Effector memory CD4-positive, alpha-beta T cell (primary cell): ENCODE results near the gene DNAH7.

Experiments used
- DNase-seq, 3 donors: peaks; one replicate each; pipeline ENCODE4 v3.0.0-alpha.2; 2020
- H3K27ac ChIP-seq: 2 replicates; pipeline ENCODE4 v1.7.0; 2013; ENCODE audit warnings: mild to moderate bottlenecking, low read length, moderate library complexity; ENCODE audit not compliant: insufficient read depth, poor library complexity, severe bottlenecking
- H3K27me3 ChIP-seq: replicated peaks from 2 replicates; pipeline ENCODE4 v1.7.0; 2013; ENCODE audit warnings: mild to moderate bottlenecking, low read length; ENCODE audit not compliant: insufficient read depth, control insufficient read depth, poor library complexity, severe bottlenecking
- H3K36me3 ChIP-seq: 2 replicates; pipeline ENCODE4 v1.7.0; 2013; ENCODE audit warnings: mild to moderate bottlenecking, low read length, moderate library complexity; ENCODE audit not compliant: control insufficient read depth, insufficient read depth
- H3K4me1 ChIP-seq: 2 replicates; pipeline ENCODE4 v1.7.0; 2013; ENCODE audit warnings: low read length, mild to moderate bottlenecking; ENCODE audit not compliant: control insufficient read depth, insufficient read depth, poor library complexity, severe bottlenecking
- H3K4me3 ChIP-seq: 2 replicates; pipeline ENCODE4 v1.7.0; 2013; ENCODE audit warnings: low read length, low read depth, mild to moderate bottlenecking; ENCODE audit not compliant: insufficient read depth, poor library complexity, severe bottlenecking
- H3K9me3 ChIP-seq: 2 replicates; pipeline ENCODE4 v1.7.0; 2013; ENCODE audit warnings: mild to moderate bottlenecking, low read length, moderate library complexity; ENCODE audit not compliant: control insufficient read depth

The DNAH7 gene

GRCh38 chr2:195985741-195986140 is 82.9 kb downstream of the DNAH7 start:
- no peaks in the 10 kb centered on the region for H3K4me1 ChIP-seq

GRCh38 chr2:195984923-195985726 is 83.5 kb downstream of the DNAH7 start:
- Histone ChIP-seq H3K36me3 (no peaks in the 10 kb centered on the region), H3K27ac (no peak overlapping the region), H3K4me1 (no peaks in the 10 kb centered on the region), H3K9me3 (no peaks in the 10 kb centered on the region), H3K4me3 (no peak overlapping the region), H3K27me3 (no peaks in the 10 kb centered on the region)
- no peak for DNase-seq

More at GRCh38 chr2:195985741-195986140, 82.9 kb downstream of the DNAH7 start:
- Histone ChIP-seq H3K27me3 (no peaks in the 10 kb centered on the region), H3K36me3 (no peaks in the 10 kb centered on the region), H3K4me3 (no peak overlapping the region), H3K27ac (no peak overlapping the region), H3K9me3 (no peaks in the 10 kb centered on the region)
- DNase-seq, result no peak

- Histone ChIP-seq H3K4me3 (no peak overlapping the region), H3K27me3 (no peaks in the 10 kb centered on the region), H3K9me3 (no peaks in the 10 kb centered on the region), H3K36me3 (no peaks in the 10 kb centered on the region), H3K27ac (no peak overlapping the region), H3K4me1 (no peaks in the 10 kb centered on the region)
- no peak for DNase-seq
Measured at GRCh38 chr2:195967336-195967735, 101.3 kb downstream of the DNAH7 start.

GRCh38 chr2:195961873-195962272 is 106.8 kb downstream of the DNAH7 start:
- Histone ChIP-seq H3K27ac (no peak overlapping the region), H3K9me3 (no peaks in the 10 kb centered on the region), H3K4me1 (no peaks in the 10 kb centered on the region), H3K4me3 (no peak overlapping the region), H3K27me3 (no peaks in the 10 kb centered on the region), H3K36me3 (no peaks in the 10 kb centered on the region)
- DNase-seq, result no peak

GRCh38 chr2:195959341-195959740 is 109.3 kb downstream of the DNAH7 start:
- no peak overlapping the region for H3K4me3 ChIP-seq
- H3K36me3 ChIP-seq, result no peaks in the 10 kb centered on the region
- no peak for DNase-seq
- H3K27ac ChIP-seq, result no peak overlapping the region
- H3K9me3 ChIP-seq, result no peaks in the 10 kb centered on the region
- no peaks in the 10 kb centered on the region for H3K4me1 ChIP-seq
- H3K27me3 ChIP-seq, result no peaks in the 10 kb centered on the region

- H3K9me3 ChIP-seq, result no peaks in the 10 kb centered on the region
- no peak for DNase-seq
- no peak overlapping the region for H3K27ac ChIP-seq
- H3K36me3 ChIP-seq, result no peaks in the 10 kb centered on the region
- no peaks in the 10 kb centered on the region for H3K27me3 ChIP-seq
- no peak overlapping the region for H3K4me3 ChIP-seq
- H3K4me1 ChIP-seq, result no peaks in the 10 kb centered on the region
Measured at GRCh38 chr2:195956725-195957124, 111.9 kb downstream of the DNAH7 start.

GRCh38 chr2:195945056-195945455 is 123.6 kb downstream of the DNAH7 start:
- no peaks in the 10 kb centered on the region for H3K27me3 ChIP-seq
- no peaks in the 10 kb centered on the region for H3K36me3 ChIP-seq
- H3K4me1 ChIP-seq, result no peaks in the 10 kb centered on the region
- H3K27ac ChIP-seq, result no peak overlapping the region
- no peak overlapping the region for H3K4me3 ChIP-seq
- no peak for DNase-seq
- no peaks in the 10 kb centered on the region for H3K9me3 ChIP-seq

GRCh38 chr2:195937176-195937575 is 131.5 kb downstream of the DNAH7 start:
- no peaks in the 10 kb centered on the region for H3K27me3 ChIP-seq
- H3K27ac ChIP-seq, result no peak overlapping the region
- H3K4me1 ChIP-seq, result no peaks in the 10 kb centered on the region
- DNase-seq, result no peak
- H3K4me3 ChIP-seq, result no peak overlapping the region
- no peaks in the 10 kb centered on the region for H3K9me3 ChIP-seq
- no peaks in the 10 kb centered on the region for H3K36me3 ChIP-seq

GRCh38 chr2:195934484-195934883 is 134.2 kb downstream of the DNAH7 start:
- no peaks in the 10 kb centered on the region for H3K36me3 ChIP-seq
- no peak overlapping the region for H3K4me3 ChIP-seq
- H3K27me3 ChIP-seq, result no peaks in the 10 kb centered on the region
- DNase-seq, result no peak
- no peaks in the 10 kb centered on the region for H3K4me1 ChIP-seq
- no peaks in the 10 kb centered on the region for H3K9me3 ChIP-seq
- no peak overlapping the region for H3K27ac ChIP-seq

- Histone ChIP-seq H3K27me3 (no peaks in the 10 kb centered on the region), H3K27ac (no peak overlapping the region), H3K36me3 (no peaks in the 10 kb centered on the region), H3K9me3 (no peaks in the 10 kb centered on the region), H3K4me3 (no peak overlapping the region), H3K4me1 (no peaks in the 10 kb centered on the region)
- no peak for DNase-seq
Measured at GRCh38 chr2:195929531-195929930, 139.1 kb downstream of the DNAH7 start.
